HG03039 (cell line): ENCODE results near the gene NMNAT1.
A peak's percentile ranks its signal among the peaks of the same experiment; 100 is the strongest.
"Not testable (repeated sequence)": the region's sequence is repeated elsewhere in the genome, so short reads cannot be mapped to it uniquely, and the experiment has no call there.

Source experiments
- ATAC-seq: cut with Tn5 transposase; IDR thresholded peaks from one replicate; pipeline ENCODE4 v1.9.1; 2021; ENCODE audit warnings: mild to moderate bottlenecking, moderate library complexity; ENCODE audit not compliant: unreplicated experiment

Gene NMNAT1

DNA sequence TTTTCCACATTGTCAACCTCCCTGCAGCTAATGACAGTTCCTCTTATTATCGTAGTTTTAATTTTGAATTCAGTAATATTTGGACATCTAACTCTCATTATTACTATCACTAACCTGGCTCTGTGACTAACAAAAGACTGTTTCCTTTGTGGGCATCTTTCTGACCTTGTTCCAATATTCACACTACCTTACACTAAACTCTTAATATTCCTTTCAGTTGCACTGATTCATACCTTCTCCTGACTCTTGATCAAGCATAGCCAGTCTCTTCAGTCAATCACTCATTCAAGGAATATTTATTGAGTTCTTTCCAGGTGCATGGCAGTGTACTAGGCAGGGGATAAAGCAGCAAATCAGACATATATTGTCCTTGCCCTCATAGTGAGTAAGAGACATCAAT, 25.4 kb upstream of the NMNAT1 start:
- no peak for ATAC-seq

- no peak for ATAC-seq
Observed at GRCh38 chr1:9920606-9921005, 22.7 kb upstream of the NMNAT1 start.

GRCh38 chr1:9922342-9922741, 20.9 kb upstream of the NMNAT1 start:
- ATAC-seq, result no peak

DNA sequence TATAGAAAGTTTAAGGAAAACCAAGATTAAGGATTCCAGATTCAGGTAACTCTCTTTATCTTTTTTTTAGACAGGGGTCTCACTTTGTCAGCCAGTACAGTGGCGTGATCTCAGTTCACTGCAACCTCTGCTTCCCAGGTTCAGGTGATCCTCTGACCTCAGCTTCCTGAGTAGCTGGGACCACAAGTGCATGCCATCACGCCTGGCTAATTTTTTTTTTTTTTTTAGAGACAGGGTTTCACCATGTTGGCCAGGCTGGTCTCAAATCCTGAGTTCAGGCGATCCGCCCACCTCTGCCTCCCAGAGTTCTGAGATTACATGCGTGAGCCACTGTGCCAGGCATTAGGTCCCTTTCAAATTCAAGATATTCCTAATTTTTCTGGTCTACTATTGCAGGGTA, 16.0 kb upstream of the NMNAT1 start:
- ATAC-seq, result no peak

DNA sequence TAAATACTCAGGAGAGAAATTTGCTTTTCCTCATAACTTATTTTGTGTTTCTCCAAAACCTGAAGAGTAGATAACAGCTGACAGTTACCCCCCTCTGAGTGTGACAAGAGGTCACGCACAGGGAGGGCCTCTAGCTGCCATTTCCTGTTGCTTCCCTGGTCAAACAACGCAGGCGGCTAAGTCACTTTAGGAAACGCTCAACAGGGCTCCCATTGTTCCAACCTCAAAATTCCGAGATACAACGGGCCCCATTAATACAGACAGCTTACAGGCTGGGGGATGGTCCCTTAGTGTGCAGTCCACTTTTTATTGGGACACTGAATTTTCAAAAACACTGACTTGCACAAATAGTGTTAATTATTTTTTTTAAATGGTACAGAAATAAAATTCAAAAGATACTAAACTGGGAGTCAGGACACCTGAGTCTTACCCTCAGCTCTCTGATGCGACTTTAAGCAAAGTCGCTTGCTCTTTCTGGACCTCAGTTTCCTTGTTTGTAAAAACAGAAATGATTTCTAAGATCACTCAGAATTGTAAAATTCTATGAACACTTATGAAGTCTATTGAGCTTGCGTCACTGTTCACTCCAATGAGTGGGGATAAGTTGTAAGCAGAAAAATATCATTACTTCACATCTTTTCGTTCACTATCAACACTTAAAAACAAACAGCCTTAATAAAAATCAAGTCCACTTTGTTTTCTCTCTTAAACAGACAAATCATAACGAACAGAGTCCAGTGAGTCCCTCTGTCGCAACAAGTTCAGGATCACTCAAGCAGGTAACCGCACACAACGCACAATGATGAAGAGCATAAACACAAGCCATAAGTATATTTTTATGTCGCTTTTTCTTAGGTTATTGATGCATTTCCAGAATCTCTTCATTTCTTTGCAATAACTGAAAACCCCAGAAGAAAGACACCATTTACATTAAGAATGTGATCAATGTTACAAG, 13.6 kb upstream of the NMNAT1 start:
- no peak for ATAC-seq

DNA sequence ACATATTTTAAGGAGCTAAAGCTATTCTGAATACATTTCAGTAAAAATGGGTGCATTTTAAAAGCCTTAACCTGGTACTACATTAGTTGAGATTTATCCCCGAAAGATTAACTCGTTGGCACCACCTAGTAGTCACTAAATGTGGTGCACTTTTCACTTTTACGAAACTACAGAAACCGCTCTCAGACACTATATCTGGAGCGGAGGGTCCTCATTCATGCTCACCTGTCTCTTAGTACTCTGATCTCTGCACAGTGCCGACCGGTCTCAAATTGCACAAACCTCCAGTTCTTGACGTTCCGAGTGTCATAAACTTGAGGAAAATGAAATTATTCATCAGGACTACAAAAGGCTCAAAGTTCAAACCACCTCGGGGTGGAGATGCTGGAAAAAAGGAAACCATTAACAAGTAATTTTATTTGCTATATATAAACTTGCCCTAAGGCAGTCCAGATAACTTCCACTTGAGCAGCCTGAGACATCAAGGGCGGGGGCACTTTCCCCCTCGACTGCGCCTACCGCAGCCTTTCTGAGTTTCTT, 806 bp upstream of the NMNAT1 start:
- ATAC-seq, result peak; percentile 17

DNA sequence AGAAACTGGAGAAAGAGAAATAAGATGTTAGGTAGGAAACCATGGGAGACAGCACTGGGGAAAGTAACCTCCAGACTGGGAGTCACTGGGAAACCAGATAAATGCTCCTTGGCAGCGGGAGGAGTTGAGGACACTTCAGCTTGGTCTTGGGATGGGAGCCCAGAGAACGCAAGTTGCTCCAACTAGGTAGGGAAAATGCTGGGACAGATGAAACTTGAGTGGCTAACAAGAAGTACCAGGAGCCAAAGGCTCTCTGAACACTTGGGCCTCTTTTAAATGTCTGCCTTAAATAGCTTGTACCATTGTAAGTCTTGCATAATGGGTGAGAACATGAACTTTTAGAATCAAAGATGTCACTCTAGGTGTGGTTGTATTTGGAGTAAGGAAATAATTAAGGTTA, 3.0 kb downstream of the NMNAT1 start:
- ATAC-seq, result no peak

- no peak for ATAC-seq
Observed at GRCh38 chr1:9957726-9958125, 14.5 kb downstream of the NMNAT1 start.

- ATAC-seq, result no peak
Observed at GRCh38 chr1:9960011-9960410, 16.7 kb downstream of the NMNAT1 start.

GRCh38 chr1:9960706-9961562, 17.7 kb downstream of the NMNAT1 start:
- ATAC-seq, result no peak

- ATAC-seq, result no peak
Observed at GRCh38 chr1:9984253-9984652, 41.0 kb downstream of the NMNAT1 start.

DNA sequence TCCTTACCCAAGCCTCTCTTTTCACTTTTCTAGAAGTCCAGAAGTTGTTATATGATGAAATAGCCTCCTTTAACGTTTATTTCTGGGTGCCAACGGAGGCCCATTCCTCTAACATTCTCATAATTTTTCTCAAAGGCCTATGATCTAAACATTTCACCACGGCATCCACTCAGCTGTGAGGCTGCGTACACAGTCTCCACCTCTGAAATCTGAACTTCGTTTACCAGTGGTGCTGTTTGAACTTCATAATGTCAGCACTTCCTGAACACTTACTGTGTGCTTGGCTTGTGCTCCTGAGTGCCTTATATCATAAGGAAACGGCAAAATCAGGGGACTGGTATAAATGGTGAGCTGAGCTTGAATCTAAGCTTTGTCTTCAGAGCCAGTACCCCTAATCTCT, 41.7 kb downstream of the NMNAT1 start:
- no peak for ATAC-seq

GRCh38 chr1:9989773-9990172, 46.5 kb downstream of the NMNAT1 start:
- ATAC-seq, result no peak

DNA sequence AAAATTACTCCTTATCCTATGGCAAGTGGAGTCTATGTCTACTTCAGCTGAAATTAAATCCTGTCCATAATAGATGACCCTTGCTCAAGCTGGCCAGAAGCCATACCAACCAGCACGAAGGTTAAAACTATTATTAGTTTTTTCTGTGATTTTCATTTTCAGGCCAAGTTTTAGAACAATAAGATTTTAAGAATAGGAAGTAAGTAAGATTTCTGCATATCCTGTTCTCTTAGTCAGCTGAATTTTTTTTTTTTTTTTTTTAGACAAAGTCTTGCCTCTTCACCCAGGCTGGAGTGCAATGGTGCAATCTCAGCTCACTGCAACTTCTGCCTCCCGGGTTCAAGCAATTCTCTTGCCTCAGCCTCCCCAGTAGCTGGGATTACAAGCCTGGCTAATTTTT, 47.7 kb downstream of the NMNAT1 start:
- ATAC-seq, result no peak

- no peak for ATAC-seq
Observed at GRCh38 chr1:9992910-9993309, 49.6 kb downstream of the NMNAT1 start.

DNA sequence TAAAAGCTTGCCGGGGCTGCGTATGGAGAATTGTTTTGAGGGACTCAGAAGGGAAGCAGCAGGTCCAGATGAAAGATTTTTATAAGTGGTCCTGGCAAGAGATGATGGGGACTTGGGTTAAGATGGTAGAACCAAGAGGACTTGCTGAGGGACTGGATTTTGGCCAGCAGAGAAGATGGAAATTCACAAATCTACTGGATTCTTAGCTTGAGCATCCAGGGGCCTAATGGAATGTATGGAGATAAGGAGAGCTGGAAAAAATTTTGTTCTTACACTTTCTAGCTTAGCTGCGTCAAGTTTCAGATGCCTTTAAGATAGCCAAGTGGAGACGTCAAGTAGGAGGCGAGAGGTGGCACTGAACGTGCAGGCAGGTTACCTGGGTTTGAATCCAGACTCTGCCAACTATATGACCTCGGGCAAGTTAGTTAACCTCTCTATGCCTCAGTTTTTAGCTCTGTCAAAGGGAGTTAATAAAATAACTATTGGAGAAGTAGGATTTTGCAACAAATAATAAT, 50.3 kb downstream of the NMNAT1 start:
- ATAC-seq, result no peak

GRCh38 chr1:9996624-9997582, 53.6 kb downstream of the NMNAT1 start, which contains the start of gene RBP7:
Gene RBP7 (plus strand): TSS chr1:9997228. CDS start chr1:9997259, 31 bp downstream.
- ATAC-seq, result no peak

- ATAC-seq, result no peak
Observed at GRCh38 chr1:10001016-10001665, 57.9 kb downstream of the NMNAT1 start.

GRCh38 chr1:10005248-10005647, 62.0 kb downstream of the NMNAT1 start:
- ATAC-seq, result not testable (repeated sequence)

DNA sequence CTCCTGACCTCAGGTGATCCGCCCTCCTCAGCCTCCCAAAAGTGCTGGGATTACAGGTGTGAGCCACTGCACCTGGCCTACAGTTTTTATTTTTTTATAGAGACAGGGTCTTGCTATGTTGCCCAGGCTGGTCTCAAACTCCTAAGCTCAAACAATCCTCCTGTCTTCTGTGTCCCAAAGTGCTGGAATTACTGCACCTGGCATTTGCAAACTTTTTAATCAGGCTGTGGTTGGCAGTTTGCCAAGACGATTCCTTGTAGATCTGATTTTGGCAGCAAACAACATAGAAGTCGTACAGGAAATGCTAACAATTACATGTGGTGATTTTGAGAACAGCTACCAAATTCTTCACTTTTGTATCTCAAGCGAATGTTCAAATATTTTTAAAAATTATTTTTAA, 63.9 kb downstream of the NMNAT1 start:
- ATAC-seq, result no peak
